ENCODE results near the gene PCMT1. TPM values are rescaled to one million over a fixed set of nuclear protein-coding genes. Genes with fewer than 3 reads are reported as not detected.
"Not testable (repeated sequence)": the region's sequence is repeated elsewhere in the genome, so short reads cannot be mapped to it uniquely, and the experiment has no call there.

Gene PCMT1
- total RNA-seq, 5 donors from 2014 or later (not counting 1 experiment from before 2014, with no cell fraction given), result 33.9 to 63.1 (median 53.1) TPM

DNA sequence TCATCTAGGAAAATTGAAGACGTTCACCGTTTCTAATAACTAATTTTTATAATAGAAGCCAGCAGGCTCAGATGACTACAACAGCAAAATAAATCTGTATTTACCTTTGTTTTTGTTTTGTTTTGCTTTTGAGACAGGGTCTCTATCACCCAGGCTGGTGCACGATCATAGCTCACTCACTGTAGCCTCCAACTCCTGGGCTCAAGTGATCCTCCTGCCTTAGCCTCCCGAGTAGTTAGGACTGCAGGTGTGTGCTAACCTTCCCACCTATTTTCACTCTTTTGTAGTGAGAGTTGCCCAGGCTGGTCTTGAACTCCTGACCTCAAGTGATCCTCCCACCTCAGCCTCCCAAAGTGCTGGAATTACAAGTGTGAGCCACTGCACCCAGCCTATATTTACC lies 104.5 kb downstream of the PCMT1 start:
- POLR2A ChIA-PET; H3K9me3 Mint-ChIP-seq; H3K9me3 ChIP-seq; H3K27ac Mint-ChIP-seq; H3K4me3 Mint-ChIP-seq; H3K36me3 Mint-ChIP-seq; H3K4me1 ChIP-seq (ENCODE audit: control insufficient read depth in 1 of 2, extremely low read depth in 1 of 2, insufficient read depth in 2 of 2, low read length in 2 of 2); H3K36me3 ChIP-seq (ENCODE audit: control insufficient read depth in 2 of 2, extremely low read depth in 1 of 2, insufficient read depth in 1 of 2, low read length in 1 of 2); ATAC-seq (replicated peaks in 1 of 4); H3K27ac ChIP-seq (ENCODE audit: low read length); H3K4me3 ChIP-seq (ENCODE audit: control insufficient read depth in 1 of 2, extremely low read depth in 1 of 2, low read length in 1 of 2); DNase-seq: not testable (repeated sequence)
- H3K27me3 Mint-ChIP-seq, result peaks cover 0 to 21% of the 10 kb centered on the region in 2 donors
- CTCF ChIA-PET, result interaction anchor here in 1 of 2 donors (1.0 kb wide), 1 partner anchor 15 kb away, joined by 3 read pairs; no protein-coding TSS in a partner anchor
- peaks cover 10 to 16% (median 14%) of the 10 kb centered on the region in 3 donors for H3K4me1 Mint-ChIP-seq
- WGBS (ENCODE audit: insufficient coverage), result 100% methylated on average over 1 of the region's 4 CpGs
- H3K27me3 ChIP-seq (replicated peaks in 1 of 2; ENCODE audit: control insufficient read depth in 2 of 2, extremely low read depth in 1 of 2, insufficient read depth in 2 of 2, low read length in 1 of 2), result peaks cover 0 to 11% of the 10 kb centered on the region in 2 experiments

DNA sequence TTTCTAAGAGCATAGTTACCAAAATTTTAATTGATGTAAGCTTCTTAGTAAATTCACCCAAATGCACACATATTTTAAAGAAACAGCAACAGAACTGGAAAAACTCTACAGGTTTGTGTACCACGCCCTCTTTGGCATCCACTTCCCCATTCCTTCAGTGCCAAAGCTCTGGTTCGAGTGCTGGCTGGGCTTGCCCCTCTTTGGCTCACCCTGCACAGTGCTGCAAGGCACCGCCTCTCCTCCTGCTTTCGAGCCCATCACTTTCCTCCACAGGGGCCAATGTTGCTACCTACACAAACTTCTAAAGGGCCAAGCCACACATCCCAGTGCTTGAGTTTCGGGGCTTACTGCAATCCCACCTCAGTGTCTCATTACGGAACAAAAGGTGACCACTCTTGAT lies 105.0 kb downstream of the PCMT1 start:
- no peak overlapping the region for H3K4me3 Mint-ChIP-seq
- DNase-seq (no peak), ATAC-seq (replicated peaks in 1 of 4) (no peak)
- H3K4me1 Mint-ChIP-seq, result peaks cover 10 to 16% (median 14%) of the 10 kb centered on the region in 3 donors
- Histone ChIP-seq H3K9me3 (no peaks in the 10 kb centered on the region), H3K4me1 (ENCODE audit: control insufficient read depth in 1 of 2, extremely low read depth in 1 of 2, insufficient read depth in 2 of 2, low read length in 2 of 2) (peaks cover 2 to 3% of the 10 kb centered on the region in 2 experiments), H3K4me3 (ENCODE audit: control insufficient read depth in 1 of 2, extremely low read depth in 1 of 2, low read length in 1 of 2) (no peak overlapping the region), H3K27me3 (replicated peaks in 1 of 2; ENCODE audit: control insufficient read depth in 2 of 2, extremely low read depth in 1 of 2, insufficient read depth in 2 of 2, low read length in 1 of 2) (peaks cover 0 to 11% of the 10 kb centered on the region in 2 experiments), H3K36me3 (ENCODE audit: control insufficient read depth in 2 of 2, extremely low read depth in 1 of 2, insufficient read depth in 1 of 2, low read length in 1 of 2) (no peaks in the 10 kb centered on the region), H3K27ac (ENCODE audit: low read length) (no peak overlapping the region)
- H3K36me3 Mint-ChIP-seq, result no peaks in the 10 kb centered on the region
- 71% methylated on average over 5 of the region's 6 CpGs for WGBS (ENCODE audit: insufficient coverage)
- POLR2A ChIA-PET, result no interaction called here
- peaks cover 0 to 21% of the 10 kb centered on the region in 2 donors for H3K27me3 Mint-ChIP-seq
- CTCF ChIA-PET, result interaction anchor here in 1 of 2 donors (1.0 kb wide), 1 partner anchor 16 kb away, joined by 3 read pairs; no protein-coding TSS in a partner anchor
- no peak overlapping the region for H3K27ac Mint-ChIP-seq
- H3K9me3 Mint-ChIP-seq, result no peaks in the 10 kb centered on the region

DNA sequence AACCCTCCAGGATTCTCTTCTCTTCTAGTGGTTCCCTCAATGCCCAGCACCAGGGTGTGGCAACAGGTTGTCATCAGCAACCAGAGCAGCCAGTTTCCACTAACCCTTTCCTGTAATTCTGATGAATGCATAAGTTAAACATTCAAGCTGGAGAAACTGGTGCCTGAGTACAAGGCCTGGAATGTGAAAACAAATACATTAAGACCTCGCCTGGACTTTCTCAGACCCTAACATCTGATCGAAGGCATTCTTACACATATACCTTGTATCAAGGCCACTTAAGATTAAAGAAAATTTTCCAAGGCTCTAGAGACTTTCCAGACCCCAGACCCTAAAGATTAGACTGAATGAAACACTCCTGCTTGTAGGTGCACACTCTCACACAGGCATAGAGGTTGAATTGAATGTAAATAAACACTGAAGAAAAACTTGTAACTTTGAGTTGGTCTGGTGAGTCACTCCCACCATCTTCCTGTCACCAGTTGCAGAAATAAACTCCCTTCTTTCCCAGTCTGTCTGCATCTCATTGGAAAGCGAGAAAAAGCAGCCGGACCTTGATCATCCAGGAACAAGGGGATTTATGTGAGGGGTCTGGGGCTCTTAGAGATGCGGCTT lies 105.6 kb downstream of the PCMT1 start:
- no peak overlapping the region for H3K27ac Mint-ChIP-seq
- H3K4me1 ChIP-seq (ENCODE audit: control insufficient read depth in 1 of 2, extremely low read depth in 1 of 2, insufficient read depth in 2 of 2, low read length in 2 of 2), result peaks cover 2 to 3% of the 10 kb centered on the region in 2 experiments
- ChIA-PET CTCF (no interaction called here), POLR2A (no interaction called here)
- DNase-seq (no peak), ATAC-seq (replicated peaks in 1 of 4) (no peak)
- H3K4me3 ChIP-seq (ENCODE audit: control insufficient read depth in 1 of 2, extremely low read depth in 1 of 2, low read length in 1 of 2), result no peak overlapping the region
- H3K36me3 ChIP-seq (ENCODE audit: control insufficient read depth in 2 of 2, extremely low read depth in 1 of 2, insufficient read depth in 1 of 2, low read length in 1 of 2), result no peaks in the 10 kb centered on the region
- peaks cover 10 to 16% (median 14%) of the 10 kb centered on the region in 3 donors for H3K4me1 Mint-ChIP-seq
- whole genome bisulfite sequencing (ENCODE audit: insufficient coverage), result 80% methylated on average over 1 of the region's 5 CpGs
- H3K27ac ChIP-seq (ENCODE audit: low read length), result no peak overlapping the region
- no peaks in the 10 kb centered on the region for H3K36me3 Mint-ChIP-seq
- H3K9me3 Mint-ChIP-seq, result no peaks in the 10 kb centered on the region
- peaks cover 0 to 18% of the 10 kb centered on the region in 2 donors for H3K27me3 Mint-ChIP-seq
- H3K27me3 ChIP-seq (replicated peaks in 1 of 2; ENCODE audit: control insufficient read depth in 2 of 2, extremely low read depth in 1 of 2, insufficient read depth in 2 of 2, low read length in 1 of 2), result peaks cover 0 to 14% of the 10 kb centered on the region in 2 experiments
- H3K9me3 ChIP-seq, result no peaks in the 10 kb centered on the region
- no peak overlapping the region for H3K4me3 Mint-ChIP-seq

DNA sequence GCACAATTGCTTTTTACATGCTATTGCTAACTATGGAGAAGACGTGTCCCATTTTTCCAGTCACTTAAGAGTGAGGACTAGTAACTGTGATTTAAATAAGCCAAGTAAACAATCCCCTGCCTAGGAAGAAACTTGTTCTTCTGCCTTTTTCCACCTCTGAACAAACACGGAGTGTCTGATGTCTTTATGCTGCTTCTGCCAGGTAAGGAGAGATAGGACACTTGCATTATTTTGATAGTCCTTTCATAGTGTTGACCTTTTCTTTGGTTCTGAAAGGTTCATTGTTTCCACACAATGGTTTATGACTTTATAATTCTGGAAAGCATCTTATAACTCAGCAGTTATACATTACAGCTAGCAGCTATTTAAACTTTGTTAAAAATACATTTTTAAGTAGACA lies 106.2 kb downstream of the PCMT1 start:
- Histone ChIP-seq H3K4me1 (ENCODE audit: control insufficient read depth in 1 of 2, extremely low read depth in 1 of 2, insufficient read depth in 2 of 2, low read length in 2 of 2) (peaks cover 2 to 3% of the 10 kb centered on the region in 2 experiments), H3K27me3 (replicated peaks in 1 of 2; ENCODE audit: control insufficient read depth in 2 of 2, extremely low read depth in 1 of 2, insufficient read depth in 2 of 2, low read length in 1 of 2) (peaks cover 1 to 19% of the 10 kb centered on the region in 2 experiments), H3K4me3 (ENCODE audit: control insufficient read depth in 1 of 2, extremely low read depth in 1 of 2, low read length in 1 of 2) (no peak overlapping the region), H3K9me3 (no peaks in the 10 kb centered on the region), H3K27ac (ENCODE audit: low read length) (no peak overlapping the region), H3K36me3 (ENCODE audit: control insufficient read depth in 2 of 2, extremely low read depth in 1 of 2, insufficient read depth in 1 of 2, low read length in 1 of 2) (no peaks in the 10 kb centered on the region)
- H3K4me1 Mint-ChIP-seq, result peaks cover 10 to 16% (median 14%) of the 10 kb centered on the region in 3 donors
- ATAC-seq (replicated peaks in 1 of 4), result no peak
- no peak overlapping the region for H3K27ac Mint-ChIP-seq
- no peaks in the 10 kb centered on the region for H3K9me3 Mint-ChIP-seq
- no CpG with 5 or more reads among the region's 2 CpGs for WGBS (ENCODE audit: insufficient coverage)
- H3K27me3 Mint-ChIP-seq, result peaks cover 0 to 18% of the 10 kb centered on the region in 2 donors
- no peaks in the 10 kb centered on the region for H3K36me3 Mint-ChIP-seq
- POLR2A ChIA-PET, result no interaction called here
- CTCF ChIA-PET, result no interaction called here
- DNase-seq, result no peak
- H3K4me3 Mint-ChIP-seq, result no peak overlapping the region

DNA sequence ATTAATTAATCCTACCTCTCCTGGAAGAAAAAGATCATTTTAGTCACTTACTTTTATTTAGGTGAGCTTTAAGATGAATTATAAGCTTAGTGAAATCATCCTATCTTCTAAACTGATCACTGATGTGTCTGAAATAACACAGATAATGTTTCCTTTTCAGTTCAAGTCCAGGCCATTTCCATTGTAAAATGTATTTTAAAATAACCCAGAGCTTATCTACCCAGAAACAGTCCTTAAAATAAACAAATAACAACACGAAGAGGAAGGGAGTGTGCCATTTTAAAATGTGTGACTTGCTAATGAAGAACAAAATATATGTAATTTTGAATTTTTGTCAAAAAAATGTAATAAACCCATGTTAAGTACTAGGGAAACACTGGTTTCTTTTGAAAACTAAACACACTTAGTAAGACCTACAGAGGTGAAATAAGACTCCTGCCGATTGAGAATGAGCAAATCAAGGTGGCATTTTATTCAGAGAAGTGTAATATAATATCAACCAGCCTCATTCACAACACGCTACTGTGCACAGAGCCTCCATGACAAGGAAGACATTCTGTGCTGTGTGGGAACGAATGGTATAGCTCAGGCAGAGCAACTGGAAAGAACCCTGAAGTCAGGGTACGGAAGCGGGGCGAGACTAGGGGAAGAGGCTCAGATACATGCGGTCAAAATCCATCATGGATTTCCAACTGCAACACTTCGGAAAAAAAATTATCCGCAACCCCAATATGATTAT lies 106.9 kb downstream of the PCMT1 start:
- CTCF ChIA-PET, result interaction anchor here in 1 of 2 donors (1.5 kb wide), 1 partner anchor 49 kb away, joined by 3 read pairs; no protein-coding TSS in a partner anchor
- no peaks in the 10 kb centered on the region for H3K9me3 Mint-ChIP-seq
- POLR2A ChIA-PET, result no interaction called here
- ATAC-seq (replicated peaks in 1 of 4) (no peak), DNase-seq (no peak)
- H3K36me3 ChIP-seq (ENCODE audit: control insufficient read depth in 2 of 2, extremely low read depth in 1 of 2, insufficient read depth in 1 of 2, low read length in 1 of 2), result no peaks in the 10 kb centered on the region
- 97% methylated on average over 5 of the region's 10 CpGs for WGBS (ENCODE audit: insufficient coverage)
- H3K4me1 ChIP-seq (ENCODE audit: control insufficient read depth in 1 of 2, extremely low read depth in 1 of 2, insufficient read depth in 2 of 2, low read length in 2 of 2), result peaks cover 2 to 3% of the 10 kb centered on the region in 2 experiments
- H3K4me3 ChIP-seq (ENCODE audit: control insufficient read depth in 1 of 2, extremely low read depth in 1 of 2, low read length in 1 of 2), result no peak overlapping the region
- no peaks in the 10 kb centered on the region for H3K36me3 Mint-ChIP-seq
- no peak overlapping the region for H3K4me3 Mint-ChIP-seq
- H3K27ac Mint-ChIP-seq, result no peak overlapping the region
- peaks cover 2 to 20% of the 10 kb centered on the region in 2 experiments for H3K27me3 ChIP-seq (replicated peaks in 1 of 2; ENCODE audit: control insufficient read depth in 2 of 2, extremely low read depth in 1 of 2, insufficient read depth in 2 of 2, low read length in 1 of 2)
- H3K27ac ChIP-seq (ENCODE audit: low read length), result no peak overlapping the region
- H3K4me1 Mint-ChIP-seq, result peaks cover 10 to 15% (median 12%) of the 10 kb centered on the region in 3 donors
- H3K9me3 ChIP-seq, result no peaks in the 10 kb centered on the region
- peaks cover 4 to 23% of the 10 kb centered on the region in 2 donors for H3K27me3 Mint-ChIP-seq

DNA sequence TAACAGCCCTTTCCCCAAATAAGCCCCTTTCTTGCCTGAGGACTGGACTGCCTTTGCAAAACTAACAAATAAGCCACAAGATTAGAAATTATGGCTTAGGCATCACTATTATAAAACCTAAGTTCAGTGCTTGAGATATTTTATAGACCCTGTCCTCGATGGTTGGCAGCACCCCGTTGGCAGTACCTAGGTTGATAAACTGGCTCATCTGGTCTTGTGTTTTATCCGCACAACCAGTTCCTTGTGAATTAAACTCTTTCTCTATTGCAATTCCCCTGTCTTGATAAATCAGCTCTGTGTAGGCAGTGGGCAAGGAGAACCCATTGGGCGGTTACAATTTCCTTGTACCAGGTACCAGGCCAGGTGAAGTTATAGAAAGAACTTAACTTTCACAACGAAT lies 108.0 kb downstream of the PCMT1 start:
- CTCF ChIA-PET, result interaction anchor here in 1 of 2 donors (1.5 kb wide), 1 partner anchor 48 kb away, joined by 3 read pairs; no protein-coding TSS in a partner anchor
- Histone ChIP-seq H3K4me1 (ENCODE audit: control insufficient read depth in 1 of 2, extremely low read depth in 1 of 2, insufficient read depth in 2 of 2, low read length in 2 of 2) (peaks cover under 1 to 2% of the 10 kb centered on the region in 2 experiments), H3K27ac (ENCODE audit: low read length) (no peak overlapping the region), H3K9me3 (no peaks in the 10 kb centered on the region), H3K27me3 (replicated peaks in 1 of 2; ENCODE audit: control insufficient read depth in 2 of 2, extremely low read depth in 1 of 2, insufficient read depth in 2 of 2, low read length in 1 of 2) (peaks cover 2 to 24% of the 10 kb centered on the region in 2 experiments), H3K4me3 (ENCODE audit: control insufficient read depth in 1 of 2, extremely low read depth in 1 of 2, low read length in 1 of 2) (no peak overlapping the region), H3K36me3 (ENCODE audit: control insufficient read depth in 2 of 2, extremely low read depth in 1 of 2, insufficient read depth in 1 of 2, low read length in 1 of 2) (no peaks in the 10 kb centered on the region)
- ATAC-seq (replicated peaks in 1 of 4) (no peak), DNase-seq (no peak)
- no peaks in the 10 kb centered on the region for H3K9me3 Mint-ChIP-seq
- peaks cover 8 to 23% of the 10 kb centered on the region in 2 donors for H3K27me3 Mint-ChIP-seq
- peaks cover 2 to 11% (median 4%) of the 10 kb centered on the region in 3 donors for H3K4me1 Mint-ChIP-seq
- no peak overlapping the region for H3K4me3 Mint-ChIP-seq
- no peak overlapping the region for H3K27ac Mint-ChIP-seq
- 95% methylated on average over 3 of the region's 5 CpGs for WGBS (ENCODE audit: insufficient coverage)
- no peaks in the 10 kb centered on the region for H3K36me3 Mint-ChIP-seq
- POLR2A ChIA-PET, result no interaction called here

Measured in T-cell (primary cell).